C4-2B (cell line): ENCODE measurements around the gene IMPACT.

ENCODE experiments used
- H3K27ac ChIP-seq: fragments of 450-650 bp; 2 replicates; pipeline ENCODE4 v1.5.1; 2017
- ZFX ChIP-seq: fragments of 450-650 bp; IDR thresholded peaks from 2 replicates; pipeline ENCODE4 v1.6.1; 2017
- TF ChIP-seq, protein P1 (sequence below): fragments of 450-650 bp; conservative IDR thresholded peaks from 2 replicates; pipeline ENCODE4 v1.5.1; 2017; ENCODE audit warnings: mild to moderate bottlenecking

IMPACT gene, protein sequence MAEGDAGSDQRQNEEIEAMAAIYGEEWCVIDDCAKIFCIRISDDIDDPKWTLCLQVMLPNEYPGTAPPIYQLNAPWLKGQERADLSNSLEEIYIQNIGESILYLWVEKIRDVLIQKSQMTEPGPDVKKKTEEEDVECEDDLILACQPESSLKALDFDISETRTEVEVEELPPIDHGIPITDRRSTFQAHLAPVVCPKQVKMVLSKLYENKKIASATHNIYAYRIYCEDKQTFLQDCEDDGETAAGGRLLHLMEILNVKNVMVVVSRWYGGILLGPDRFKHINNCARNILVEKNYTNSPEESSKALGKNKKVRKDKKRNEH

DNA sequence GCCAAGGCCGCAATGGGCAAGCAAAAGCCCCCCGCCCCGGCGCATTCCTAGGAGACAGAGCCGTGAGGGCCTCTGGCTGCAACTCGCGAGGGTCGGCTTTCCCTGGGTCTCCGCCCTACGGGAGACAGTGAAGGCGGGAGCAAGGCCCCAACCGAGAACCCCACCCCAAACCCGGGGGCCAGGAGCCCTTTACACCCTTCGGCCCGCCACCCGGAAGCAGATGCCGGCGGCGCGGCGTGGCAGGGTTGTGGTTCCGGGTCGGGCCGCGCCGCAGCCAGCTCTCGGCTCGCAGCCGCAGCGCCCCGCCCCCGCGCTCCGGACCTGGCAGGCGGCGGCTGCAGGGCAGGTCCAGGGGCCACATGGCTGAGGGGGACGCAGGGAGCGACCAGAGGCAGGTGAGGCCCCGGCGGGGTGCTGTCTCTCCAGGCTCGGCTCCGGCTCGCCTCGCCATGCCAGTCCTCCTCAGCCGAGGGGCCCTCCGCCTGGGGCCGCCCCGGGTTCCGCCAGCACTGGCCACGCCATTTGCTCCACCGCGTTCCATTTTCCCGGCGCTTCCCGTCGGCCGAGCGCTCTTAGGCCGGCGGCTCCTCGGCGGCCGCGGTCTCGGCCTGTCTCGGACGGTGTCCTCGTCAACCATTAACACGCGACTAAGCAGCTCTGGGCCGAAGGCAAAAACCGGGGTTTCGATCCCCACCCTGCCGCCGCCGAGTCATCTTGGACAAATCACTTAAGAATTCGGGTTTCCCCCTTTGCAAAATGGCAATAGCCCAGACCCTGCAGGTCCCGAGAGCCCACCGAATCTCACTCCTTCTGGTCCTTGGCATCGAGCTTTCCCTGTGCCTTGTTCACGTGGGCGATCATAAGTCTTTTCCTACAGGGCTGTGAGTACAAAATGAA is at the start of gene IMPACT:
IMPACT (plus strand) TSS at position 273 of the 897 bp plus-strand sequence; CDS start at position 360, 87 bp downstream.
- peak within 1 kb of the TSS; percentile 96 for H3K27ac ChIP-seq
- TF ChIP-seq, protein P1, sequence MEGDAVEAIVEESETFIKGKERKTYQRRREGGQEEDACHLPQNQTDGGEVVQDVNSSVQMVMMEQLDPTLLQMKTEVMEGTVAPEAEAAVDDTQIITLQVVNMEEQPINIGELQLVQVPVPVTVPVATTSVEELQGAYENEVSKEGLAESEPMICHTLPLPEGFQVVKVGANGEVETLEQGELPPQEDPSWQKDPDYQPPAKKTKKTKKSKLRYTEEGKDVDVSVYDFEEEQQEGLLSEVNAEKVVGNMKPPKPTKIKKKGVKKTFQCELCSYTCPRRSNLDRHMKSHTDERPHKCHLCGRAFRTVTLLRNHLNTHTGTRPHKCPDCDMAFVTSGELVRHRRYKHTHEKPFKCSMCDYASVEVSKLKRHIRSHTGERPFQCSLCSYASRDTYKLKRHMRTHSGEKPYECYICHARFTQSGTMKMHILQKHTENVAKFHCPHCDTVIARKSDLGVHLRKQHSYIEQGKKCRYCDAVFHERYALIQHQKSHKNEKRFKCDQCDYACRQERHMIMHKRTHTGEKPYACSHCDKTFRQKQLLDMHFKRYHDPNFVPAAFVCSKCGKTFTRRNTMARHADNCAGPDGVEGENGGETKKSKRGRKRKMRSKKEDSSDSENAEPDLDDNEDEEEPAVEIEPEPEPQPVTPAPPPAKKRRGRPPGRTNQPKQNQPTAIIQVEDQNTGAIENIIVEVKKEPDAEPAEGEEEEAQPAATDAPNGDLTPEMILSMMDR: no peak
- peak; percentile 92 for TF ChIP-seq ZFX

DNA sequence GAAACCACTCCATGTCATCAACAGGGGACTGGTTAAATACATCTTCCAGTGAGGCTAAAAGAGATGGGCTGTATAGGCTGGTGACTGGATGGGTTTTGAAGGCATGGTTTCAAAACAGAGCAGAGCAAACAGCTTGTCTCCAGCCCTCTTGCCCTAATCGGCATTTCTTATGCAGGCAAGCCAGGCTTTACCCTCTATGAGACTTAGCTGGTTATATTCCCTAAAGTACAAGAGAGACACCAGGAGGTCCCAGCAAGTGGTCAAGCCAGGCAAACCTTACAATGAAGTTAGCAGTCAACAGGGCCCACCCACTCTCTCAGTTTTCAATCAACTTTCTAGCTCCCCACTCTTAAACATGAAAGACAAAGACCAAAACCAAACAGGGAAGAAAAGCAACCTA is 47.9 kb upstream of the IMPACT start:
- TF ChIP-seq, protein P1: no peak
- no peak for TF ChIP-seq ZFX
- H3K27ac ChIP-seq: no peak overlapping the region

DNA sequence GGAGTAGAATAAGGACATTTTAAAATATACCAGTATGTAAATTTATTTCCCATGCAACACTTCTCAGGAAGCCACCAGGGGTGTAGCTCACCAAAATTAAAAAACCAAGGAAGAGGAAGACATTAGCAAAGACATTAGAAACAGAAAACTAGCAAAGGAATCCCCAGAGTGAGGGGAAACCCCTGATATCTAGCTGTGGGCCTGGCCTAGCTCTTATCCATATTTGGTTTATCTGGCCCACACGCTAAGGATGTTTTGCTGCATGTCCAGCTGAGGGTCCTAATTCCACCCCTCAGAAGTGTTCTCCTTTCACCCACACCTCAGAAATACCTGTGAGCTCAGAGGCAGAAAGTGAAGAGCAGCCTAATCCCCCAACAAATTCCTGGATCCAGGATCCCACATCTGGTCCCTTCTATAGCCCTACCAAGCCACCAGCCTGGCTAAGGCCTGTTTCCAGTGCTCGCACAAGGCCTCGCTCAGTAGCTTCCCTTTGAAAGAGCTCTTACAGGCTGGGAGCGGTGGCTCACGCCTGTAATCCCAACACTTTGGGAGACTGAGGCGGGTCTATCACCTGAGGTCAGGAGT is 46.2 kb upstream of the IMPACT start:
- TF ChIP-seq, protein P1: no peak
- no peak for TF ChIP-seq ZFX
- H3K27ac ChIP-seq: no peak overlapping the region

DNA sequence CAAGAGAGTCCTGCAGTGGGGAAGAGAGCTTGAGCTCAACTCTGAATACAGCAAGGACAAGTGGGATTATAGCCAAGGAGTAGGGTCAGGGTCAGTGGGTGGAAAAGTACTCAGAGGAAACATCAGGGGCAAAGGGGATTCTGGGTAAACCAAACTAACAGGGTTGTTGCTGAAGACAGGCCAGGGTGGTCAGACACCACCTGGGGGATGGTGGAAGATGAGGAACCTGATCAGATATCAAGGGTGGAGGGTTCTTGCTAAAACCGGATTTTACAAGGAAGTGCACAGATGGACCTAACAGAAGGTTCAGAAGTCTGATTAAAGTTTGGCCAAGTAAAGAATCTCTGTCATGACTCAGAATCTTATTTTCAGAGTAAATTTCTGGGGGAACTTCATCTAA is 45.3 kb upstream of the IMPACT start:
- H3K27ac ChIP-seq: no peak overlapping the region
- TF ChIP-seq, protein P1: no peak
- no peak for TF ChIP-seq ZFX

DNA sequence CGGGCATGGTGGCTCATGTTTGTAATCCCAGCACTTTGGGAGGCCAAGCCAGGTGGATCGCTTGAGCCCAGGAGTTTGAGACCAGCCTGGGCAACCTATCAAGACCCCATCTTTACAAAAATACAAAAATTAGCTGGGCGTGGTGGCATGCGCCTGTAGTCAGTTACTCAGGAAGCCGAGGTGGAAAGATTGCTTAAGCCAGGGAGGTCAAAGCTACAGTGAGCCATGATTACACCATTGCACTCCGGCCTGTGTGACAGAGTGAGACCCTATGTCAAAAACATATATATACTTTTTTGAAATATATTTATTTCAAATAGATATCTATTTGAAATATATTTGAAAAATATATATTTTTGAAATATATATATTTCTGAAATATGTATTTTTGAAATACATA is 39.8 kb upstream of the IMPACT start:
- TF ChIP-seq, protein P1: no peak
- no peak for TF ChIP-seq ZFX
- H3K27ac ChIP-seq: no peak overlapping the region

DNA sequence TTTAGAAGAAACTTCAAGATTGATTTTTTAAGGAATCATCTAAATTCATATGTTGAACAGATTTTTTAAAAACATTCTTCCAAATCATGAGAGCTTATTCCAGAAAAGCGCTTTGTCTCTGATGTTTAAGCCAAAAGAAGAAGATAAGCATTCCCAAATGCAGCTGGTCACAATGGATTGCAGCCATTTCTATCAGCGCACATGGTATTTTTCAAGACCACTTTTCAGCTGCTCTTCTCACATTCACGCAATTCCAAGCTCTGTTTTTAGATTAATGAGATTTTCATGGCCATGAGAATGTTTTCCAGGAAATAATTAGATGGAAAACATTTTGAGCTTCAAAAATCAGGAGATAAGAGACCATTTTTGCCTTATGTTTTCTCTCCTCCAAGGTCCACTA is 37.5 kb upstream of the IMPACT start:
- TF ChIP-seq, protein P1: no peak
- no peak for TF ChIP-seq ZFX
- no peak overlapping the region for H3K27ac ChIP-seq
